Stimulated activated memory B cell treated with anti-CD40 and anti-IgM and Interleukin-4, amounts not matched to agents 10 μg/mL and 1 μg/mL and 100 μg/mL, for 72 hours (primary cell): ENCODE data around the gene HAGHL.

Source experiments
- ATAC-seq: fragments of 150-1000 bp; cut with Tn5 transposase; 2 replicates; pipeline ENCODE4 v1.10.0; 2021
- H3K27ac Mint-ChIP-seq: one replicate; pipeline ENCODE4 v1.8.0; 2022; ENCODE audit warnings: mild to moderate bottlenecking, mixed read lengths
- H3K27me3 Mint-ChIP-seq: one replicate; pipeline ENCODE4 v1.8.0; 2022; ENCODE audit warnings: mixed read lengths
- H3K36me3 Mint-ChIP-seq: one replicate; pipeline ENCODE4 v1.8.0; 2022; ENCODE audit warnings: mixed read lengths
- H3K4me1 Mint-ChIP-seq: one replicate; pipeline ENCODE4 v1.8.0; 2022; ENCODE audit warnings: mixed read lengths
- H3K4me3 Mint-ChIP-seq: one replicate; pipeline ENCODE4 v1.8.0; 2022; ENCODE audit warnings: mild to moderate bottlenecking, moderate library complexity, mixed read lengths
- H3K9me3 Mint-ChIP-seq: one replicate; pipeline ENCODE4 v1.8.0; 2022; ENCODE audit warnings: mixed read lengths

Gene HAGHL

GRCh38 chr16:720447-720989 is 6.4 kb upstream of the HAGHL start:
- Mint-ChIP-seq H3K27ac (peak overlapping the region; percentile 87), H3K4me3 (peak overlapping the region; percentile 84), H3K36me3 (peaks cover 6% of the 10 kb centered on the region), H3K9me3 (no peaks in the 10 kb centered on the region), H3K4me1 (peaks cover 51% of the 10 kb centered on the region), H3K27me3 (peaks cover 9% of the 10 kb centered on the region)
- peak; percentile 39 for ATAC-seq

GRCh38 chr16:720990-721764 is 5.7 kb upstream of the HAGHL start, which contains the start of gene ANTKMT:
TSS of gene ANTKMT (plus strand) at chr16:721146. CDS start at chr16:721275, 129 bp downstream.
- Mint-ChIP-seq H3K27ac (peak within 1 kb of the TSS; percentile 87), H3K9me3 (no peaks in the 10 kb centered on the region), H3K36me3 (peaks cover 6% of the 10 kb centered on the region), H3K4me1 (peaks cover 55% of the 10 kb centered on the region), H3K4me3 (peak within 1 kb of the TSS; percentile 84), H3K27me3 (peaks cover 6% of the 10 kb centered on the region)
- ATAC-seq, result peak; percentile 89

GRCh38 chr16:721765-722540 is 5.0 kb upstream of the HAGHL start:
- Mint-ChIP-seq H3K27me3 (no peaks in the 10 kb centered on the region), H3K9me3 (no peaks in the 10 kb centered on the region)

GRCh38 chr16:722835-723633 is 3.9 kb upstream of the HAGHL start:
- no peak for ATAC-seq
- H3K27ac Mint-ChIP-seq, result no peak overlapping the region
- H3K9me3 Mint-ChIP-seq, result no peaks in the 10 kb centered on the region
- no peaks in the 10 kb centered on the region for H3K27me3 Mint-ChIP-seq
- H3K4me1 Mint-ChIP-seq, result peaks cover 55% of the 10 kb centered on the region
- H3K4me3 Mint-ChIP-seq, result peak overlapping the region; percentile 35
- peaks cover 6% of the 10 kb centered on the region for H3K36me3 Mint-ChIP-seq

More at GRCh38 chr16:721765-722540, 5.0 kb upstream of the HAGHL start:
- Mint-ChIP-seq H3K27ac (peak overlapping the region; percentile 46), H3K4me1 (peaks cover 55% of the 10 kb centered on the region), H3K36me3 (peaks cover 6% of the 10 kb centered on the region), H3K4me3 (peak overlapping the region; percentile 74)
- no peak for ATAC-seq

GRCh38 chr16:723695-724094 is 3.2 kb upstream of the HAGHL start:
- H3K4me3 Mint-ChIP-seq, result no peak overlapping the region
- no peak overlapping the region for H3K27ac Mint-ChIP-seq
- H3K4me1 Mint-ChIP-seq, result peaks cover 55% of the 10 kb centered on the region
- no peaks in the 10 kb centered on the region for H3K27me3 Mint-ChIP-seq
- ATAC-seq, result no peak
- no peaks in the 10 kb centered on the region for H3K9me3 Mint-ChIP-seq
- peaks cover 6% of the 10 kb centered on the region for H3K36me3 Mint-ChIP-seq

- H3K27me3 Mint-ChIP-seq, result no peaks in the 10 kb centered on the region
- ATAC-seq, result no peak
- H3K36me3 Mint-ChIP-seq, result peaks cover 6% of the 10 kb centered on the region
- no peak overlapping the region for H3K4me3 Mint-ChIP-seq
- peaks cover 49% of the 10 kb centered on the region for H3K4me1 Mint-ChIP-seq
- no peaks in the 10 kb centered on the region for H3K9me3 Mint-ChIP-seq
- H3K27ac Mint-ChIP-seq, result peak overlapping the region; percentile 53
Observed at GRCh38 chr16:724188-725040, 2.5 kb upstream of the HAGHL start.

GRCh38 chr16:725041-725376 is 1.9 kb upstream of the HAGHL start:
- Mint-ChIP-seq H3K4me3 (no peak overlapping the region), H3K4me1 (peaks cover 43% of the 10 kb centered on the region), H3K27ac (peak overlapping the region; percentile 70), H3K36me3 (peaks cover 6% of the 10 kb centered on the region), H3K9me3 (no peaks in the 10 kb centered on the region), H3K27me3 (no peaks in the 10 kb centered on the region)
- no peak for ATAC-seq

- H3K27ac Mint-ChIP-seq, result peak overlapping the region; percentile 70
- peak overlapping the region; percentile 84 for H3K4me3 Mint-ChIP-seq
- H3K27me3 Mint-ChIP-seq, result no peaks in the 10 kb centered on the region
Observed at GRCh38 chr16:725463-726187, 1.3 kb upstream of the HAGHL start.

GRCh38 chr16:726188-726437 is 793 bp upstream of the HAGHL start:
- ATAC-seq, result no peak
- Mint-ChIP-seq H3K27ac (peak overlapping the region; percentile 70), H3K4me1 (peaks cover 36% of the 10 kb centered on the region), H3K27me3 (no peaks in the 10 kb centered on the region), H3K36me3 (peaks cover 6% of the 10 kb centered on the region), H3K4me3 (peak overlapping the region; percentile 84), H3K9me3 (no peaks in the 10 kb centered on the region)

More at GRCh38 chr16:725463-726187, 1.3 kb upstream of the HAGHL start:
- peaks cover 37% of the 10 kb centered on the region for H3K4me1 Mint-ChIP-seq
- H3K36me3 Mint-ChIP-seq, result peaks cover 6% of the 10 kb centered on the region
- ATAC-seq, result no peak
- H3K9me3 Mint-ChIP-seq, result no peaks in the 10 kb centered on the region

- Mint-ChIP-seq H3K4me3 (peak overlapping the region; percentile 71), H3K36me3 (peaks cover 6% of the 10 kb centered on the region), H3K4me1 (peaks cover 31% of the 10 kb centered on the region), H3K27ac (peak overlapping the region; percentile 37), H3K9me3 (no peaks in the 10 kb centered on the region), H3K27me3 (no peaks in the 10 kb centered on the region)
- ATAC-seq, result peak; percentile 46
Observed at GRCh38 chr16:727291-727977, 528 bp downstream of the HAGHL start.

GRCh38 chr16:728131-728889 is 1.4 kb downstream of the HAGHL start:
- Mint-ChIP-seq H3K4me3 (peak overlapping the region; percentile 72), H3K36me3 (peaks cover 6% of the 10 kb centered on the region), H3K27ac (no peak overlapping the region), H3K27me3 (no peaks in the 10 kb centered on the region), H3K4me1 (peaks cover 23% of the 10 kb centered on the region), H3K9me3 (no peaks in the 10 kb centered on the region)
- ATAC-seq, result peak; percentile 63

GRCh38 chr16:728890-729744 is 2.2 kb downstream of the HAGHL start:
- peak overlapping the region; percentile 72 for H3K4me3 Mint-ChIP-seq
- peaks cover 18% of the 10 kb centered on the region for H3K4me1 Mint-ChIP-seq
- no peaks in the 10 kb centered on the region for H3K9me3 Mint-ChIP-seq
- no peaks in the 10 kb centered on the region for H3K27me3 Mint-ChIP-seq
- H3K27ac Mint-ChIP-seq, result no peak overlapping the region
- ATAC-seq, result no peak
- peaks cover 6% of the 10 kb centered on the region for H3K36me3 Mint-ChIP-seq
